Measurements from ENCODE around the gene ATP13A2.

The ATP13A2 gene

DNA sequence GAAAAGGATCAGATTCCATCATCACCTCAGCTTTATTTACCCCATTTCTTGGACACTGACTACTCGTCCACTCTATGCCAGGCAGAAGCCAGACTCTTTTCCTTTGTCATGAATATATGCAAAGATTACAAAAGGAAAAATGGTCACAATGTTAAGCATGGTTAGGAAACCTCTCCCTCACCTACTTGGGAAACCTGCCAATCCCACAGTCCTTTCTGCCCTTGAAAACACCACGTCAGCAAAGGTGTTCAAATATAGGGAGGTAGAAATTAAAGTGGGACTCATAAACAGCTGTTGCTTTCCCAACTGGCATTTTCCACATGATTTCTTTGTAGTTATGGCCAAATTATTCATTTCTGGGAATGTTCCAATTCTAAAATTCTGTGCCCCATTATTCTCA lies 16.2 kb upstream of the ATP13A2 start:
- no peak for DNase-seq

DNA sequence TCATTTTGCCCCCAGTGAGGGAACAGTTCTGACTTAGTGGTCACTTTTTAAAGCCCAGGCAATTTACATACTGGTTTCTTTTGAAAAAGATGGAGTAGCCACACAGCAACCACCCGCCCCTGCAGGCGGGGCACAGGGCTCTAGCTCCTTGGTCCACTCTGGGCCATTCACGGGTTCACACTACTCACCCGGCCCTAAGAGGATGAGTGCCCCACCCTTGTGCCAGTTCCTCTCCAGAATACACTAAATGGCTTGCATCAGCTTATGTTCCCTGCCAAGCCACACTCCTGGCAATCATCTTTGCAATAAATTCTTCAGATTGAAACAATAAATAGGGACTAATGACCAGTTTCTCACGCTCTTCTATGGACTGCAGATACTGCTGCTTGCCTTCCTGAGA lies 15.7 kb upstream of the ATP13A2 start:
- no peak for DNase-seq

GRCh38 chr1:17024721-17025120 lies 13.0 kb upstream of the ATP13A2 start:
- no peak for DNase-seq

DNA sequence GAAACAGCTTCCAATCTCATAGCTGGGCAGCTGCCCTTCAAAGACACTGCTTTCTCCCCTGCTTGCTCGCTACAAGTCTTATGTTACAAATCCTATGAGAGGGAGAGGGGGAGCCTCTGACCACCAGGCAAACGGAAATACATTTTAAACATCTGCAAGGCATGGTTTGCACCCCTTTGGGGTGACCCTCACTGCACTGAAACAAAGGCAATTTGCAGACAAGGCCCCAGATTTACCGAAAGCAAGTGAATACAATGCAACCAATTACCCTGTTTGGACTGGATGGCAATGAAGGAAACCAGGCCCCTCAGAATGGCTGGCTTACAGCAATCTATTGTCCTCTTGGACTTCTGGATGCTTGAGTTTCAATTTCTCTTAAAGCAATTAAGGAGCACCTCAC lies 11.8 kb upstream of the ATP13A2 start:
- no peak for DNase-seq

DNA sequence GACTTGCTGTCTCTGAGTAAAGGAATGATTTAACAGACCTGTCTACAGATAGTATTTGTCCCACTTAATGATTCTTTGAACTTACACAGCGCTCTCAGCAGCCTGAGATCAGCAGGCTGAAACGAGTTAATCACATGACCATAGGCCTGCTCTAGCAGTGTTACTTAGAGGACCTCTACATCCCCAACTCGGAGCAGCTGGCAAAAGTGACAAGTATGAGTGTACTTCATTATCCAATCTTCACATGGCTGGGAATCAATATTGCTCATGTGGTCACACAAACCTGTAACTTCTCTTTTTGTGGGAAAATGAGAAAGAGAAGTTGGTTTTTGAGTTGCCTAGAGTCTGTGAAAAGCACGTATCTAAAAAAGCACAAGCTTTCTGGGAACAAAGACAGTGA lies 11.4 kb upstream of the ATP13A2 start:
- DNase-seq, result no peak

DNA sequence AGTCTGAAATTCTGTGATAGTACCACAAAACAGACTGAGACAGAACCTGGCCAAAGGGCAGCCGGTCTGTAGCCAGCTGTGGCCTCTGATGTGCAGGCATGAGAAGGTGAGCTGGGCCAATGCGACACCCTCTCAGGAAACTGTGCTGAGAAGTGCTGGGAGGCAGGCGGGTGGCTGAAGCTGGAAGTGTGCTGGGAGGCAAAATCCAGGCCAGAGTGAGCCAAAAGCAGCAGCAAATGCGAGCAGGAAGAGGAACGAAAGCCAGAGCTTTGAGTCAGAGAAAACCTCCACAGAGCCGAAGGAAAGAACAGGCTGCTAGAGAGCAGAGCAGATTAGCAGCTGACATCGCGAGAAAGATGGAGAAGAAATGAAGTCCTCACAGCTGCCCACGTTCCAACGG lies 10.2 kb upstream of the ATP13A2 start:
- DNase-seq, result no peak

DNA sequence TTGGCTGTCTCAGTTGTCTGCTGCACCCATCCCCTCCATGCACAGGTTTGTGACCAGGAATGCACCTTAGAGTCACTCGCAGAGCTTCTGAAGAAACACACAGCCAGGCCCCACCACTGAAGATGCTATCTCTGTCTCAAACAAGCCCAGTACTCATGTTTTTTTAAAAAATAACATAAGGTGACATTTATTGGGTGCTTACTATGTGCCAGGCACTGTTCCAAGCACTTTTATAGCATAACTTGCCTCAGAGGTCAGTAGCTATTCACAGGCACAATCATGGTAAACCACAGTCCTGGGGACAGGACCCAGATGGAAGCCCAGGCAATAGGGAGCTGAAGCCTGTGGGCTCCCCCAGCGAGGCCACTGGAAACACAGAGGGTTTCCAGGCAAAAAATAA lies 8.8 kb upstream of the ATP13A2 start:
- DNase-seq, result no peak

DNA sequence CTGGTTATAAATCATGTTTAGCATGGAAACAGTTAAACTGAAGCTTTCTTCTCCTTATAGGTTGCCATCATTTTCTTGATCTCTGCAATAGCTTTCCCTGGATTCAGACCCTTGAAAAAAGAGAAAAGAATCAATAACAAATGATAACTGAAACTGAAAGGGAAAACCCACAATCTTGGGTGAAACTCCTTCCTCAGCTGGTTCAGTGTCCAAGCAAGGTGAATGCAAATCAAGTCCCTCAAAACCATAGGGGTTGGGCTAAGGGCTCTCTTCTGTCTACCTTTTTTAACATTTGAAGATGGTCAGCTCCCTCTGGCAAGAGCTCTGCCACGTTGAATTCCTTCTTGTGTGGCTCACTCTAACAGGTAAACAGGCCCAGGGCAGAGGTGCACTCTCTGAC lies 7.1 kb upstream of the ATP13A2 start:
- DNase-seq, result no peak

GRCh38 chr1:17017435-17017834 lies 5.7 kb upstream of the ATP13A2 start:
- DNase-seq, result no peak

- DNase-seq, result no peak
These were observed 4.6 kb upstream of the ATP13A2 start for GRCh38 chr1:17016317-17016661.

DNA sequence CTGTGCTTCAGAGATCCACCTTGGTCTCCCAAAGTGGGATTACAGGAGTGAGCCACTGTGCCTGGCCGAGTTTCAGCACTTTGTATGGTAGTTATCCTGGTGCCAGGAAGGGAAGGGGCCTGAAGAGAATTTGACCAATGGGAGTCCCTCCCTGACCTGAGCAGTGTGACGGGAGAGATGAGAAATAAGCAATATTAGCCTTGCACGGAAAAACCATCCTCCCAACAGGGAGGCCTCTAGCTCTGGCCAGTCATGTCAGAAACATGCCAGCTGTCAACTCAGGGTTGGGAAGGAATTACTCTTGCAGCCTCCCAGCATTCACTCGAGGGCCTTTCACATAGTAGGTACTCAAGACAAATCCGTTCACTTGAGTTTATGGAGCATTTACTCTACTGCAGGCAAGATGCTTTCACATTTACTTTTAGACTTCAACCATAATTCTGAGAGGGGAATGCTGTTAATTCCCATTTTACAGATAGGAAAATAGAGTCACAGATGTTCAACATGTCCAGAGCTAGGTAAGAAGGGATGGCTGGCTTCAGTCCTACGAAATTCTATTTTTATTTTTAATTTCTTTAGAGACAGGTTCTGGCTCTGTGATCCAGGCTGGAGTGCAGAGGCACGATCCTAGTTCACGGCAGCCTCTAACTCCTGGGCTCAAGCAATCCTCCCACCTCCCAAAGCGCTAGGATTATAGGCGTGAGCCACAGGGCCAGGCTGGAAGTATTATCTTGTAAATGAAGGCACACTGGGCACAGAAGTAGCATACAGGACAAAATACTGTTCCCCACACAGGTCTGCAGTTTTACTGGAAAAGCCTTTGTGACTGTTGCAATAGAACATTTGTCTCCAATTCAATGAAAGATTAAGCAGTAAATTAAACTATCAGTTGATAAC lies 3.2 kb upstream of the ATP13A2 start:
- DNase-seq, result no peak

DNA sequence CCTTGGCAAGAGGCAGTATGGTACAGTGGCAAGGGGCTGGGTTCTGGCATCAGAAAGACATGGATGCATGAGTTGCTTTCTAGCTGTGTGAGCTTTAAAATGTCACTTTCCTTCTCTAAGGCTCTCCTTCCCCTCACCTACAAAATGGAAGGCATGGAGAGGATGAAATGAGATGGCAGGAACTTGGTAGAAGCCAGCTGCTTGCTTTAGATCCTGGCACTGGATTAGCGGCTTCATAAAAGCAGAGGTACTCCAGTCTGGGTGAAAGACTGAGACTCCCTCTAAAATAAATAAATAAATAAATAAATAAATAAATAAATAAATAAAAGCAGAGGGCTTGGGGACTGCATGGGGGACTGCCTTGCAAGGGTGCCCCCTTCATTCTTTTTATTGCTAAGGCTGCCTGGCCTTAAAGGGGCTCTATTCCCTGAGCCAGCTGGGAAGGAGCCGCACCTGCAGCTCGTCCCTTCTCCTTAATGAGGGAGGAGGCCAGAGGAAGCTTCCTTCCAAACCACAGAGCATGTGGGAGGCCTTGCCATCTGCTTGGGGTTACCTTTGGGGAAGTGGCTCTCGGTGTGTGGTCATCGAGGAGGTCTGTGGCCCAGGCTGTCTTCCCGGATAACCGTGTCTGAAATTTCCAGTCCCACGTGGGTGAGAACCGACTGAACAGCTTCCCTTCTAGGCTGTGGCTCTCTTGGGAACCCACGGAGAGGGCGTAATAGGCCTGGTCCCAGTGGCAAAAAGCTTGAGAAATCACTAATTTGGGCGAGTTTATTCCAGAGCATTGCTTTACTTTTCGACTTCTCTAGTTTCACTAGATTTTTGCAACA lies 2.0 kb upstream of the ATP13A2 start:
- no peak for DNase-seq

DNA sequence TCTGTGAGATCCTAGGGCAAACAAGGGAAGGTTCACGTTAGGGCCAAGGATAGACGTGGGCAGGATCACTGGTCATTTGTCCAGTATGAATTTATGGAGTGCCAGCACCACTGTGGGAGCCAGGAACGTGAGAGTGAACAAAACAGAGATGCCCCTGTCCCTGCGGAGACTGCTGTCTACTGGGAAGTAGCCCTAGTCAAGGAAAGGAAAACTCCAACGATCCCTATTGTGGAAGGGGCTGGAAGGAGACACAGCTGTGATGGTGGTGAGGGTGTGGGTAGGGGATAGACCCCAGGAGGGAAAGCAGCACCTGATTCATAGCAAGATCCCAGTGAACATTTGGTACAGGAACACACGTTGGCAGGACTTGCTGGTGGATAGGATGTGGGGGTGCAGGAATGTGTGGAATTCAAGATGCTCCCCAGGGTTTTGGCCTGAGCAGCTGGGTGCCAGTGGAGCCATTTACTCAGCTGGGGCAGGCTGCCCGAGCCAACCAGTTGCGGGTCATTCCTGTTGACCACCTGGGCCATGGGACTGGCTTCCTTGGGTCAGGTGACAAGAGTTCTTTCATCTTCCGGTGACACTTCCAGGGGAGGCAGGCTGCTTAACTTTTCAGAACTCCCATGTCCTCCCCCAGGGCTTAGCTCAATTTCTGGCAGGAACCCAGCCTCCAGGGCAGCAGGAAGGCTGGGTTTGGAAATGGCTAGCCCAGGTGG lies 1.2 kb upstream of the ATP13A2 start:
- no peak for DNase-seq

DNA sequence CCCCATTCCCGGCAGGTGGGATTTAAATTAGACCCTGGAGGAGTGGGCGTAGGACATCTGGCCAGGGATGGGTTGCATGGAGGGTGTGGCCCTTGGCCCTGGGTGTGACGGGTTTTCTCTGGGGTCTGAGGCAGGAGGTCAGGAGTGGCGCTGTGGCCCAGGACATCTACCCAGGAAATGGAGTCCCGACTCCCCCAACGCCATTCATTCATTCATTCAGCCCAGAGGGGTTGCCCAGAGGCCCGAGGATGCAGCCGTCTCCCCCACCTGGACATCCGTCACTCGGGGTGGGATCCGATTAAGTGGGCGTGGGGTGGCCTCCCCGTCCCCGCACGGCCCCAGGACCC lies 663 bp downstream of the ATP13A2 start:
- DNase-seq, result no peak

GRCh38 chr1:17009706-17010105 lies 2.0 kb downstream of the ATP13A2 start:
- DNase-seq, result no peak

DNA sequence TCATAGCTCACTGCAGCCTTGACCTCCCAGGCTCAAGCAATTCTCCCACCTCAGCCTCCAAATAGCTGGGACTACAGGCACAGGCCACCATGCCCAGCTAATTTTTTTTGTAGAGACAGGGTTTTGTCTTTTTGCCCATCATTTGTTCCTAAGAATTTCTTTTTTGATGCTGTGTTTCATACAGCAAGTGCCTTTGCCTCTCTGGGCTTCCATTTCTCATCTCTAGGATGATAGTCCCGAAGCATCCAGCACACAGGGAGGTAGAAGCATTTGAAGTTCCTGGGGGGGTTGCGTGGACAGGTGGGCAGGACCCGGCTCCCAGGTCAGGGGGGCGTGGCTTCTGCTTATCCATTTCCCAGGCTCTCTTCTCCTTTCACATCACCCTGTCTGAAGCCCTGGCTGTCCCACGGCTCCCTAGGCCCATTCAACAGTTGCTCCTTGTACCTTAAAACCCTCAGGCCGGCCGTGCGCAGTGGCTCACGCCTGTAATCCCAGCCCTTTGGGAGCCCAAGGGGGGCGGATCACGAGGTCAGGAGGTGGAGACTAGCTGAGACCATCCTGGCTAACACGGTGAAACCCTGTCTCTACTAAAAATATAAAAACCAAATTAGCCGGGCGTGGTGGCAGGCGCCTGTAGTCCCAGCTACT lies 3.4 kb downstream of the ATP13A2 start:
- no peak for DNase-seq

- DNase-seq, result no peak
These were observed 4.6 kb downstream of the ATP13A2 start for GRCh38 chr1:17007121-17007520.

GRCh38 chr1:17005365-17005740 lies 6.4 kb downstream of the ATP13A2 start:
- DNase-seq, result no peak

DNA sequence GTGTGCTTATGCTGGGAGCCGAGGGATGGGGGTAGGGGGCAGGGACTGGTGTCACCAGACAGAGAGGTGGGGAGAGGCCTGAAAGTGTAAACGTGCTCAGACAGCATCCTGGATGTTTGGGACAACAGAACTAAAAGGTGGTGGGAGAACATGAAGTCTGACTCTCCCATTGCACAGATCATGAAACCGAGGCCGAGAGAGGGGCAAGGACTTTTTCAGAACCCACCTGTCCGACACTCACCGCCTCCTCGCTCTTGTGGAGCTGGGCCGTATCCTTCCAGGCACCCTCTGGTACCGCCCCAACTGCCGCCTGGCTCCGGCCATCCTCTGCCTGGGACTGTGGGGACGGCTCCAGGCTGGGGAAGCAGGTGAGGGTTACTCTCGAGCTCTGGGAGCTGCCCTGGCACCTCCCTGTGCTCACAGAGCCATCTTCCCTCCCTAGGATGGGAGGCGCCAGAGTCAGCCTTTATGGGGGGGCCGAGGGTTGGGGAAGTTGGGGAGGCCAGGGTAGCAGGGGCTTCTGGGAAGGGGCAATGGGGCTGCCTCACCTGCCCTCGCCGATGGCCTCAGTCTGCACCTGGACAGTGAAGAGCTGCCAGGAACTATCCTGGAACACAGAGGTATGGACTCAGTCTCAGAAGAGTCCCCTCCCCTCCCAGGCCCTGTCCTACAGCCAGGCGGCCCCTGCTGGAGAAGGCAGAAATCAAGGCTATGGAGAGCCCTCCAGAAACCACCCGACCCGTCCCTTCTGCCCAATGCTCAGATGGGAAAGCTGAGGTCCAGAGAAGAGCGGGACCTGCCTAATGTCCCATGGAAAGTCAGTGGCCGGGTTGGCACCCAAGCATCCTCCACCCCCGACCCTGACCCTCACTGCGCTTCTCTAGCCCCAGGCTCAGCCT lies 7.0 kb downstream of the ATP13A2 start:
- DNase-seq, result no peak

GRCh38 chr1:17002524-17002902 lies 9.2 kb downstream of the ATP13A2 start:
- no peak for DNase-seq

DNA sequence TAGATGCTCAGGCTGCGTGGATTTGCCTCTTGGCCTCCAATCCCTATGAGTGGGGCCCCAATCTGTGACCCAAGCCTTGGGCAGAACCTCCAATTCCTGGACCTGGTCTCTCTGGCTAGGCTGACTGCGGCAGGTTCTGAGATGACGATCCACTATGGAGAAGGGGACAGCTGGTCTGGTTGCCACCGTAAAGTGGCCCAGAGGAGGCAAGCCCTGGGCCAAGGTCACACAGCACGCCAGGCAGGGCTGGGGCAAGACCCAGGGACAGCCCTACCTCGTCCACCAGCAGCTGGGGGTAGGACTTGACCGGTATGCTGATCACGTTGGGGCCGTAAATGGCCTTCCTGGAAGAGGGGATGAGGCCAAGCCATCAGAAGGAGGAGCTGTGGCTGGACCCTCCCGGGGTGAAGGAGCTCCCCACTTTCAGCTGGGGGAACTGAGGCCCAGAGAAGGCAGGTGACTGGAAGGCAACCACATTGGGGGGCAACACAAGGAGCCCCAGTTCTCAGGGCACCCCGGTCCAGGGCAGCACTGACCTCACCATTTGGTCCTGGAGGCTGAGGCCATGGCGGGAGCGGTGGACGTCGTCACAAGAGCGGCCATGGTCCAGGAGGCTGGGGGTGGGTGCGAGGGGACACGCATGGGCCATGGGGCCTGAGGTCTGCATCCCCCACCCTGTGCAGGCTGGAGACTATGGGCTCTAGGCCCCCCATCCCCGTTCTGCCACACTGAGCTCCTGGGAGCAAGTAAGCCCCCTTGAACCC lies 9.8 kb downstream of the ATP13A2 start:
- no peak for DNase-seq

Data from NCI-H524 (cell line).